ENCODE results near the gene KIF23. TPM values are rescaled to one million over a fixed set of nuclear protein-coding genes. Genes with fewer than 3 reads are reported as not detected.

Gene KIF23
- total RNA-seq, 1 donor from 2014 or later, result 0.70 TPM

Other genes with a start within 250 kb of the KIF23 start
- gene PAQR5, start 115.4 kb upstream of the KIF23 start, total RNA-seq, result 0.73 TPM
- gene RPLP1, start 38.5 kb downstream of the KIF23 start, total RNA-seq, result 1,108 TPM

All from Right ventricle myocardium superior (tissue), 1 donor.